PC-3 (cell line): ENCODE results near the gene ATP8A2. TPM values are rescaled to one million over a fixed set of nuclear protein-coding genes. Genes with fewer than 3 reads are reported as not detected.

ENCODE experiments used
- ATAC-seq: fragments of 200-7000 bp; cut with Tn5 transposase; 2 replicates; pipeline ENCODE4 v1.9.1; 2020; ENCODE audit warnings: mild to moderate bottlenecking, moderate library complexity
- BruUV-seq: library from RNA; stranded (reverse); fragments of 400-500 nt; replicated peaks from 2 replicates; lab custom pipeline; 2021; lab: Mats Ljungman, UMichigan
- CTCF ChIA-PET: fragments of 300-600 bp; sonication (Branson Sonifier 250); formaldehyde crosslinking; loops from one replicate; lab custom pipeline; 2022; ENCODE audit warnings: antibody characterized with exemption; lab: Charles Lee
- POLR2A ChIA-PET: fragments of 300-600 bp; sonication (Branson Sonifier 250); formaldehyde crosslinking; loops from one replicate; lab custom pipeline; 2022; ENCODE audit warnings: antibody characterized with exemption; ENCODE audit not compliant: unreplicated experiment; lab: Charles Lee
- DNase-seq: peaks from one replicate; pipeline ENCODE4 v3.0.0-alpha.2; 2015
- H2AFZ ChIP-seq: fragments of 300-600 bp; sonication (generic); 2 replicates; pipeline ENCODE4 v1.6.0; 2016; ENCODE audit warnings: antibody characterized with exemption, low read length
- H3F3A ChIP-seq: fragments of 300-600 bp; sonication (generic); one replicate; pipeline ENCODE4 v1.6.0; 2017; ENCODE audit warnings: antibody characterized with exemption, low read length, control low read depth, mild to moderate bottlenecking; ENCODE audit not compliant: unreplicated experiment
- H3K27ac ChIP-seq: fragments of 300-600 bp; sonication (generic); 2 replicates; pipeline ENCODE4 v1.5.1; 2016; ENCODE audit warnings: mild to moderate bottlenecking, low read length
- H3K27me3 ChIP-seq: fragments of 300-600 bp; sonication (generic); 2 replicates; pipeline ENCODE4 v1.6.1; 2016; ENCODE audit warnings: low read length, mixed read lengths
- H3K36me3 ChIP-seq: fragments of 300-600 bp; sonication (generic); 2 replicates; pipeline ENCODE4 v1.6.1; 2016; ENCODE audit warnings: low read depth, mixed run types, low read length, mixed read lengths
- H3K4me1 ChIP-seq: fragments of 300-600 bp; sonication (generic); 2 replicates; pipeline ENCODE4 v1.5.1; 2016; ENCODE audit warnings: low read length; ENCODE audit not compliant: insufficient read depth
- H3K4me2 ChIP-seq: fragments of 300-600 bp; sonication (generic); 2 replicates; pipeline ENCODE4 v1.6.0; 2016; ENCODE audit warnings: low read length
- H3K4me3 ChIP-seq: fragments of 300-600 bp; sonication (generic); 2 replicates; pipeline ENCODE4 v1.5.1; 2016; ENCODE audit warnings: mild to moderate bottlenecking, low read length, mixed read lengths
- H3K79me2 ChIP-seq: fragments of 300-600 bp; sonication (generic); 2 replicates; pipeline ENCODE4 v1.6.1; 2017; ENCODE audit warnings: low read length, mixed read lengths
- H3K9ac ChIP-seq: fragments of 300-600 bp; sonication (generic); 2 replicates; pipeline ENCODE4 v1.6.0; 2016; ENCODE audit warnings: mild to moderate bottlenecking, low read length
- H3K9me2 ChIP-seq: fragments of 300-600 bp; sonication (generic); replicated peaks from 2 replicates; pipeline ENCODE4 v1.6.1; 2016; ENCODE audit warnings: mixed run types, low read length, mixed read lengths
- H3K9me3 ChIP-seq: fragments of 300-600 bp; sonication (generic); 2 replicates; pipeline ENCODE4 v1.6.1; 2016; ENCODE audit warnings: low read length, mixed read lengths
- H4K20me1 ChIP-seq: fragments of 300-600 bp; sonication (generic); 2 replicates; pipeline ENCODE4 v1.6.1; 2016; ENCODE audit warnings: low read length, mixed read lengths
- CTCF ChIP-seq: fragments of 300-600 bp; sonication (generic); conservative IDR thresholded peaks from 2 replicates; pipeline ENCODE4 v1.5.1; 2017; ENCODE audit warnings: antibody characterized with exemption, low read depth, mild to moderate bottlenecking, low read length
- EZH2 ChIP-seq: fragments of 300-600 bp; sonication (generic); IDR thresholded peaks from one replicate; pipeline ENCODE4 v1.6.1; 2017; ENCODE audit warnings: antibody characterized with exemption, mild to moderate bottlenecking, low read length; ENCODE audit not compliant: unreplicated experiment
- EZH2phosphoT487 ChIP-seq: fragments of 300-600 bp; sonication (generic); IDR thresholded peaks from 2 replicates; pipeline ENCODE4 v1.6.1; 2018; ENCODE audit warnings: mild to moderate bottlenecking, antibody characterized with exemption, low read length, borderline replicate concordance
- intact Hi-C: fragments of 100-400 bp; cut with micrococcal nuclease; formaldehyde crosslinking; loops from 2 replicates; pipeline ENCODE4 v1.9.0; 2023
- total RNA-seq: library from RNA; depleted of rRNA; stranded (reverse); fragments of >200 nt; gene quantifications from 2 replicates; pipeline ENCODE4 v1.2.3, GENCODE V29; 2014

The ATP8A2 gene
- total RNA-seq, 1 experiment from 2014 or later: 0.04 TPM

GRCh38 chr13:25899952-25900351 is 528.2 kb downstream of the ATP8A2 start:
- Histone ChIP-seq H3K9me2 (no peaks in the 10 kb centered on the region), H3K4me3 (no peak overlapping the region), H4K20me1 (no peaks in the 10 kb centered on the region), H3K4me2 (no peak overlapping the region), H3K27me3 (no peaks in the 10 kb centered on the region), H3K9me3 (no peaks in the 10 kb centered on the region), H2AFZ (no peak overlapping the region), H3K4me1 (peaks cover 21% of the 10 kb centered on the region), H3K9ac (no peak overlapping the region), H3K79me2 (no peaks in the 10 kb centered on the region), H3K27ac (no peak overlapping the region), H3F3A (no peaks in the 10 kb centered on the region), H3K36me3 (no peaks in the 10 kb centered on the region)
- POLR2A ChIA-PET: no interaction called here
- DNase-seq (no peak), ATAC-seq (no peak)
- TF ChIP-seq EZH2phosphoT487 (no peak), CTCF (no peak), EZH2 (no peak)
- no TSS peak for BruUV-seq
- CTCF ChIA-PET: no interaction called here
- intact Hi-C loops: loop anchor here (2.0 to 5.0 kb wide), 5 partner anchors 13 to 147 kb away; no protein-coding TSS in a partner anchor

GRCh38 chr13:25901460-25902376 is 529.9 kb downstream of the ATP8A2 start:
- peak; percentile 88 for ATAC-seq
- DNase-seq: peak; percentile 96
- no peak for TF ChIP-seq EZH2
- TF ChIP-seq CTCF: no peak
- no peak for TF ChIP-seq EZH2phosphoT487
- H3K9me3 ChIP-seq: no peaks in the 10 kb centered on the region
- H3K36me3 ChIP-seq: no peaks in the 10 kb centered on the region
- H4K20me1 ChIP-seq: no peaks in the 10 kb centered on the region
- H3K27ac ChIP-seq: peak overlapping the region; percentile 88
- no peaks in the 10 kb centered on the region for H3F3A ChIP-seq
- peaks cover 37% of the 10 kb centered on the region for H3K4me1 ChIP-seq
- no TSS peak for BruUV-seq
- ChIA-PET POLR2A (interaction anchor here (0.5 to 0.6 kb wide), 2 partner anchors 11 to 42 kb away, joined by 3 to 19 read pairs; no protein-coding TSS in a partner anchor), CTCF (interaction anchor here (0.7 to 1.2 kb wide), 3 partner anchors 15 to 160 kb away, joined by 3 read pairs; no protein-coding TSS in a partner anchor)
- H3K4me2 ChIP-seq: peak overlapping the region; percentile 58
- H3K4me3 ChIP-seq: peak overlapping the region; percentile 15; the same call in 1 of the 2 replicates
- H3K79me2 ChIP-seq: no peaks in the 10 kb centered on the region
- peak overlapping the region; percentile 22; the same call in 1 of the 2 replicates for H2AFZ ChIP-seq
- intact Hi-C loops: loop anchor here (1.0 to 5.0 kb wide), 6 partner anchors 15 to 161 kb away; no protein-coding TSS in a partner anchor
- H3K9ac ChIP-seq: peak overlapping the region; percentile 67
- no peaks in the 10 kb centered on the region for H3K27me3 ChIP-seq
- H3K9me2 ChIP-seq: no peaks in the 10 kb centered on the region
